ENCODE measurements around the gene SNX21. TPM values are rescaled to one million over a fixed set of nuclear protein-coding genes. Genes with fewer than 3 reads are reported as not detected.
A peak's percentile ranks its signal among the peaks of the same experiment; 100 is the strongest.

The SNX21 gene
- total RNA-seq, 1 experiment from 2014 or later = 11.9 TPM

DNA sequence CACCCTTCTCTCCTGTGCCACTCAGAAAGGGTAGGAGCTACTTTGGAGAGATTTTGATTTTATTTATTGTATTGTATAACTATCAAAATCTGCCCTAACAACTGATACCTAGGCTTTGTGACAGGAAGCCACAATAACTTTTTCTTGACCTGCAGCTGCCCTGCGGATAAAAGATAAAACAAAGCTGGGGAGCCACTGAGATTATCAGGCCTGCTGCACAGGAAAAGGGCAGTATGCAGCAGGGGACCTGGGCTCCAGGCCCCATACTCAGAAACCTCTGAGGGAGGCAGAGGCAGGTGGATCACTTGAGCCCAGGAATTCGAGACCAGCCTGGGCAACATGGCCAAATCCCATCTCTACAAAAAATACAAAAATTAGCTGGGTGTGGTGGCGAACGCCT lies 980 bp upstream of the SNX21 start:
- H3K4me1 ChIP-seq (ENCODE audit: control insufficient read depth in 1 of 2, insufficient read depth in 2 of 2, low read length in 2 of 2) = peaks cover 26 to 35% of the 10 kb centered on the region in 2 experiments
- peak overlapping the region; percentile 66; the same call in 1 of the 2 replicates for H3K9ac ChIP-seq (ENCODE audit: low read length)
- no peaks in the 10 kb centered on the region for H3K79me2 ChIP-seq (ENCODE audit: insufficient read depth, low read length)
- BruUV-seq (replicated peaks) = no TSS peak
- intact Hi-C loops (cut with micrococcal nuclease) = loop anchor here (10.0 kb wide), 1 partner anchor 102 kb away; the partner anchor contains the start of gene PCIF1
- H3K27ac ChIP-seq (ENCODE audit: low read depth, low read length) = peak overlapping the region; percentile 68; the same call in 1 of the 2 replicates
- no peaks in the 10 kb centered on the region for H4K20me1 ChIP-seq (ENCODE audit: insufficient read depth)
- no peaks in the 10 kb centered on the region for H3K9me2 ChIP-seq (ENCODE audit: insufficient read depth)
- H3K4me2 ChIP-seq (ENCODE audit: low read length) = peak overlapping the region; percentile 90
- ATAC-seq (no peak), DNase-seq (ENCODE audit: low read depth, low spot score) (no peak)
- ChIA-PET CTCF (no interaction called here), POLR2A (no interaction called here), RAD21 (ENCODE audit: low non-redundant PET in 1 of 2, low total read pairs in 2 of 2, uncharacterized antibody in 2 of 2, unreplicated experiment in 2 of 2) (no interaction called here)
- TF ChIP-seq, protein P1, sequence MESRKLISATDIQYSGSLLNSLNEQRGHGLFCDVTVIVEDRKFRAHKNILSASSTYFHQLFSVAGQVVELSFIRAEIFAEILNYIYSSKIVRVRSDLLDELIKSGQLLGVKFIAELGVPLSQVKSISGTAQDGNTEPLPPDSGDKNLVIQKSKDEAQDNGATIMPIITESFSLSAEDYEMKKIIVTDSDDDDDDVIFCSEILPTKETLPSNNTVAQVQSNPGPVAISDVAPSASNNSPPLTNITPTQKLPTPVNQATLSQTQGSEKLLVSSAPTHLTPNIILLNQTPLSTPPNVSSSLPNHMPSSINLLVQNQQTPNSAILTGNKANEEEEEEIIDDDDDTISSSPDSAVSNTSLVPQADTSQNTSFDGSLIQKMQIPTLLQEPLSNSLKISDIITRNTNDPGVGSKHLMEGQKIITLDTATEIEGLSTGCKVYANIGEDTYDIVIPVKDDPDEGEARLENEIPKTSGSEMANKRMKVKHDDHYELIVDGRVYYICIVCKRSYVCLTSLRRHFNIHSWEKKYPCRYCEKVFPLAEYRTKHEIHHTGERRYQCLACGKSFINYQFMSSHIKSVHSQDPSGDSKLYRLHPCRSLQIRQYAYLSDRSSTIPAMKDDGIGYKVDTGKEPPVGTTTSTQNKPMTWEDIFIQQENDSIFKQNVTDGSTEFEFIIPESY (IDR thresholded peaks at IDR 0.05; ENCODE audit: extremely low read depth, insufficient replicate concordance, low read length) = no peak
- TF ChIP-seq CEBPB (IDR thresholded peaks at IDR 0.05; ENCODE audit: low read depth) (no peak), EGR1 (IDR thresholded peaks at IDR 0.05; ENCODE audit: low read depth) (no peak), ZFX (IDR thresholded peaks at IDR 0.05) (no peak), FOSL1 (IDR thresholded peaks at IDR 0.05; ENCODE audit: low read depth) (no peak), SRF (IDR thresholded peaks at IDR 0.05; ENCODE audit: low read depth) (no peak)
- H3K9me3 ChIP-seq (ENCODE audit: control insufficient read depth in 1 of 2, insufficient read depth in 1 of 2, low read depth in 1 of 2, low read length in 2 of 2) = no peaks in the 10 kb centered on the region
- no peaks in the 10 kb centered on the region for H3K36me3 ChIP-seq (ENCODE audit: control insufficient read depth in 1 of 2, insufficient read depth in 2 of 2, low read length in 2 of 2)
- H3K4me3 ChIP-seq (replicated peaks in 1 of 2; ENCODE audit: low read depth in 1 of 2, low read length in 2 of 2) = peak overlapping the region in 1 of 2 experiments; percentile 74; a peak in 1 of 4 replicates
- no peaks in the 10 kb centered on the region for H3K27me3 ChIP-seq (ENCODE audit: insufficient read depth, low read length)
- H2AFZ ChIP-seq (ENCODE audit: low read depth, low read length, poor library complexity, severe bottlenecking) = no peak overlapping the region
